COLO829 (cell line): ENCODE data around the gene RPL41.
"Not testable (repeated sequence)": the region's sequence is repeated elsewhere in the genome, so short reads cannot be mapped to it uniquely, and the experiment has no call there.

Experiments used
- DNase-seq: peaks from one replicate; pipeline ENCODE4 v3.0.0; 2012; ENCODE audit warnings: low spot score

Gene RPL41

DNA sequence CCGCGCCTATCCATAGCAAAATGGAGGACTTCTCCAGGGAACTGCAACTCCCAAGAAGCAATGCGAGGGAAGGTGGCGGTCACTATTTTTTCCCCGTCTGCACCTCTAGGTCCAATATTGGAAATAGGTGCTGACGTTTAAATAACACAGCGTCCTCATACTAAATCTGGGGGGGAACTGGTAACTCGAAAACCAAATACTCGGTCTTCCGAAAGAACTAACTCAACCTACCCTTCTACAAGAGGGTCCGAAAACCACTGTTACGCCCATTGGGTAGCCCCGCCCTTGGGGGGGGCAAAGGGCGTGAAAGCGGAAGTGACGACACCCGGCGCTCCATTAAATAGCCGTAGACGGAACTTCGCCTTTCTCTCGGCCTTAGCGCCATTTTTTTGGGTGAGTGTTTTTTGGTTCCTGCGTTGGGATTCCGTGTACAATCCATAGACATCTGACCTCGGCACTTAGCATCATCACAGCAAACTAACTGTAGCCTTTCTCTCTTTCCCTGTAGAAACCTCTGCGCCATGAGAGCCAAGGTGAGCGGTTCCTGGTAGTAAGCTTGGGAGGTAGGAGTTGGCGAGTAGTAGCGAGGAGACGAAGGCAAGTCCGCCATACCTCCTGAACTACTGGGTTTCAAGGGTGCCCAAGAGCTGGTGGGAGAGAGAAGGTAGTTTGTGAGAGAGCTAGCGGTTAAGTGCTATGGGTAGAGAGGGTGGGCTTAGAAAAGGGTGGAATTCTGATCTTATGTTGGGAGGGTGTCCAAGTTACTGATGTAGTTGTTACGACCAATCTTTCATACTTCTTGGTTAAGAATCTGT lies at the start of gene RPL41:
RPL41 (plus strand) TSS at position 367 of the 815 bp plus-strand sequence.
- peak; percentile 83 for DNase-seq

GRCh38 chr12:56071648-56072047 lies 44.8 kb upstream of the RPL41 start:
- no peak for DNase-seq

- DNase-seq: no peak
Measured at GRCh38 chr12:56074396-56074795, 42.0 kb upstream of the RPL41 start.

DNA sequence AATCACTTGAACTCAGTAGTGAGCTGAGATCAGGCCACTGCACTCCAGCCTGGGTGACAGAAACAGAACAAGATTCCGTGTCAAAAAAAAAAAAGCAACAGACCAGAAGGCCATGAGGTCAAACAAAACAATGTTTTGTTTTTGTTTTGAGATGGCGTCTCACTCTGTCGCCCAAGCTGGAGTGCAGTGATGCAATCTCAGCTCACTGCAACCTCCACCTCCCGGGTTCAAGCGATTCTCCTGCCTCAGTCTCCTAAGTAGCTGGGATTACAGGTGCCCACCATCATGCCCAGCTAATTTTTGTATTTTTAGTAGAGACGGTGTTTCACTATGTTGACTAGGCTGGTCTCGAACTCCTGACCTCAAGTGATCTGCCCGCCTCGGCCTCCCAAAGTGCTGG lies 38.5 kb upstream of the RPL41 start:
- DNase-seq: not testable (repeated sequence)

GRCh38 chr12:56078427-56078826 lies 38.0 kb upstream of the RPL41 start:
- no peak for DNase-seq

DNA sequence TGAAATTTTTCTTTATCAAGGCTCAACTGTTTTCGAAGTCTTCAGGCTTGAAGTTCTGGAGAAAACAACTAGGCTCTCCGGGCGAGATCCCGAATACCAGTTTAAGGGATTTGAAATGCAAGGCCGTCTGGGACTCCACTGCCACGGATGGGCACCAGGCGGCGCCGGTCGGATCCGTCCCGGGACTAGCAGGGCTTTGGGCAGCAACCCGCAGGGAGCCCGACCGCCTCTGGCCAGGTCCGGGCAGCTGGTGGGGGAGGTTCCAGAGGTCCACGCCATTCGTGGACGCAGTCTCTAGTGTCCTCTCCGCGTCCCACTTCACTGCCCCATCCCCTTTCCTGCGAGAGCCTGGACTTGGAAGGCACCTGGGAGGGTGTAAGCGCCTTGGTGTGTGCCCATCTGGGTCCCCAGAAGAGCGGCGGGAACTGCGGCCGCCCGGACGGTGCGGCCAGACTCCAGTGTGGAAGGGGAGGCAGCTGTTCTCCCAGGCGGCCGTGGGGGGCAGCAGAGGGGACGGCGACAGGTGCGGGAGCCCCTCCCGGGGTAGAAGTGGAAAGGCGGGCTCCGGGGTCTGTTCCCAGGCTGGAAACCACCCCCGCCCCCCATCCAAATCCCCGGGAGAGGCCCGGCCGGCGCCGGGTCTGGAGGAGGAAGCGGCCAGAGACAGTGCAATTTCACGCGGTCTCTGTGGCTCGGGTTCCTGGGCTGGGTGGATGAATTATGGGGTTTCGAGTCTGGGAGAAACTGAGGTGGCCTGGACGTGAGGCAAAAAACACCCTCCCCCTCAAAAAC lies 37.3 kb upstream of the RPL41 start:
- DNase-seq: peak; percentile 78

GRCh38 chr12:56079723-56080555 lies 36.5 kb upstream of the RPL41 start, which contains the start of gene ERBB3:
TSS of gene ERBB3 (plus strand) at chr12:56080165. CDS start at chr12:56080301, 136 bp downstream.
- peak; percentile 92 for DNase-seq

- no peak for DNase-seq
Measured at GRCh38 chr12:56080556-56081138, 35.8 kb upstream of the RPL41 start.

- peak; percentile 80 for DNase-seq
Measured at GRCh38 chr12:56081393-56082347, 34.8 kb upstream of the RPL41 start.

DNA sequence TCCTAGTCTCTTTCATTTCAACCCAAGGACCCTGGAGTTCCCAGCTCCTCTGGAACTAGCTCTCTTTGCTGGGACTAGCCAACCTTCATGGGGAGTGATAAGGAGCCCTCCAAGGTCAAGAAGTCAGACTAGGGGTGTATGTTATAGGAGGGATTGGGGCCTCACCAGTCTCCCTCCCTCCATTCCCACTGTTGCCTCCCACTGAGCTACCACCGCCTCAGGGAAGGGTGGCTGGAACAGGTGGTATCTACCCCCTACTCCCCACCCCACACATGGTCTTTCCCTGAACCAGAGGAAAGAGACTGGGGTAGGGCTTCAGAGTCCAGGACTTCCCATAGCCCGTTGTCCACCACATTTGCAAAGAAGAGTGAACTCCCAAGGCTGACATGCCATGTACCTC lies 34.1 kb upstream of the RPL41 start:
- no peak for DNase-seq

- peak; percentile 92 for DNase-seq
Measured at GRCh38 chr12:56082967-56083366, 33.5 kb upstream of the RPL41 start.

- no peak for DNase-seq
Measured at GRCh38 chr12:56084958-56085543, 31.4 kb upstream of the RPL41 start.

DNA sequence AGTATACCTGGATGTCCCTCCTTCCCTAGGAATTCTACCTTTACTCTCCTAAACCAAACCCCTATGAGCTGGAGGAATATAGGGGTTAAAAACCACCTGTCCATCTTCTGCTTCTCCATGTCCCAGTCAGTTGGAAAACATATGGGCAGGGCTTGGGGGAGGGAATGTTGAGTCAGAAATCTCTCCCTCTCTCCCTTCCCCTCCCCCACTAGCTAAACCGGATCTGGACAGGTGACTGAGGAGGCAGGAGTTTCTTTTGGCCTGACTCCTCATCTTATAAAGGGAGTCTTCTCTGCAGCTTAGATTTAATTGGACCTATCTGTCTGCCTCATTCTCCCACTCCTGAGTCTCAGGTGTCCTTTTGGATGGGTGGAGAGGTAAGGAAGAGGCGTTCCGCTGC lies 30.3 kb upstream of the RPL41 start:
- no peak for DNase-seq

GRCh38 chr12:56086608-56087007 lies 29.8 kb upstream of the RPL41 start:
- no peak for DNase-seq

GRCh38 chr12:56087220-56087619 lies 29.2 kb upstream of the RPL41 start:
- DNase-seq: no peak

DNA sequence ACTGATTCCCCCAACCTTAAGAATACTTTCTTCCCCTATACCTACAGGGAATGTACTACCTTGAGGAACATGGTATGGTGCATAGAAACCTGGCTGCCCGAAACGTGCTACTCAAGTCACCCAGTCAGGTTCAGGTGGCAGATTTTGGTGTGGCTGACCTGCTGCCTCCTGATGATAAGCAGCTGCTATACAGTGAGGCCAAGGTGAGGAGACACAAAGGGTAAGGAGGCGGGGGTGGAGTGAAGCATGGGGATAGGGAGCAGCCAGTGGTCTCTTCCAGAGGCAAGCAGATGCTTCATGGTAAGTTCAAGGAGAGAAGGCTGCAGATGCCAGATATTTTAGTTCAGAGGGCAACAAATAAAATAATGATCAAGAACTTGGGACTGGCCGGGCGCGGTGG lies 18.7 kb upstream of the RPL41 start:
- DNase-seq: no peak

GRCh38 chr12:56098592-56098991 lies 17.8 kb upstream of the RPL41 start:
- no peak for DNase-seq

DNA sequence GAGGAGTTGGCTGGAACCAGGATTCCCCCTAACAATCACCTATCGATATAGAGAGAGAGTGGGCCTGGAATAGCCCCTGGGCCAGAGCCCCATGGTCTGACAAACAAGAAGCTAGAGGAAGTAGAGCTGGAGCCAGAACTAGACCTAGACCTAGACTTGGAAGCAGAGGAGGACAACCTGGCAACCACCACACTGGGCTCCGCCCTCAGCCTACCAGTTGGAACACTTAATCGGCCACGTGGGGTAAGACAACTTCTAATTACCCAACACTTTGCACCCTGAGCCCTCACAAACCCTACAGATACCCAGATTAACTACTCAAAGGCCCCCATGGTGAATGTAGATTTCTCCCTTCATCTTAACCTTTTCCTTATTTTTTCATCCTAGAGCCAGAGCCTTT lies 16.6 kb upstream of the RPL41 start:
- DNase-seq: no peak

GRCh38 chr12:56101045-56101444 lies 15.4 kb upstream of the RPL41 start:
- DNase-seq: no peak

DNA sequence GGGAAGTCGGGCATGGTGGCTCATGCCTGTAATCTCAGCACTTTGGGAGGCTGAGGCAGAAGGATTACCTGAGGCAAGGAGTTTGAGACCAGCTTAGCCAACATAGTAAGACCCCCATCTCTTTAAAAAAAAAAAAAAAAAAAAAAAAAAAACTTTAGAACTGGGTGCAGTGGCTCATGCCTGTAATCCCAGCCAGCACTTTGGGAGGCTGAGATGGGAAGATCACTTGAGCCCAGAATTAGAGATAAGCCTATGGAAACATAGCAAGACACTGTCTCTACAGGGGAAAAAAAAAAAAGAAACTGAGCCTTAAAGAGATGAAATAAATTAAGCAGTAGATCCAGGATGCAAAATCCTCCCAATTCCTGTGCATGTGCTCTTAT lies 13.8 kb upstream of the RPL41 start:
- no peak for DNase-seq
